Esophagus squamous epithelium (tissue), 5 donors: ENCODE data around the gene ANKS1B. TPM values are rescaled to one million over a fixed set of nuclear protein-coding genes. Genes with fewer than 3 reads are reported as not detected.
A peak's percentile ranks its signal among the peaks of the same experiment; 100 is the strongest.

ENCODE experiments used
- DNase-seq: peaks from one replicate; lab custom pipeline; 2025; lab: John Stamatoyannopoulos, UW
- H3K27ac ChIP-seq, 4 donors: fragments of 200-600 bp; sonication (generic); one replicate each; pipeline ENCODE4 v1.5.1; 2016 to 2019; ENCODE audit warnings: mild to moderate bottlenecking in 1 of 4
- H3K27me3 ChIP-seq, 4 donors: fragments of 200-600 bp; sonication (generic); 1 replicate in 3 of 4; 2 replicates in 1 of 4; pipeline versions ENCODE4 v1.5.1 to v1.6.0; 2017 to 2021; ENCODE audit warnings: antibody characterized with exemption in 1 of 4
- H3K36me3 ChIP-seq, 3 donors: fragments of 200-600 bp; sonication (generic); one replicate each; pipeline ENCODE4 v1.5.1; 2016 to 2019
- H3K4me1 ChIP-seq, 3 donors: fragments of 200-600 bp; sonication (generic); one replicate each; pipeline ENCODE4 v1.5.1; 2017 to 2019
- H3K4me3 ChIP-seq, 4 donors: fragments of 200-600 bp; sonication (generic); 1 replicate in 3 of 4; 2 replicates in 1 of 4; pipeline ENCODE4 v1.5.1; 2016 to 2019; ENCODE audit warnings: mild to moderate bottlenecking in 2 of 4, moderate library complexity in 1 of 4
- H3K9me3 ChIP-seq, 3 donors: fragments of 200-600 bp; sonication (generic); one replicate each; pipeline ENCODE4 v1.5.1; 2016 to 2019
- CTCF ChIP-seq, 6 experiments: fragments of 450-650 bp in 4 of 6; fragments of 200-600 bp in 2 of 6; sonication (generic) in 2 of 6; IDR thresholded peaks; one replicate each; pipeline ENCODE4 v1.5.1; 2016 to 2019; ENCODE audit warnings: antibody characterized with exemption in 6 of 6, mild to moderate bottlenecking in 4 of 6, moderate library complexity in 4 of 6
- POLR2A ChIP-seq, 4 donors: fragments of 450-650 bp; IDR thresholded peaks; one replicate each; pipeline ENCODE4 v1.6.1; 2017; ENCODE audit warnings: antibody characterized with exemption in 4 of 4, mild to moderate bottlenecking in 4 of 4, moderate library complexity in 3 of 4
- WGBS, 2 donors: methylation state at CpG; one replicate each; pipeline ENCODE4 v1.1.5; 2018; 5-methylcytosine and 5-hydroxymethylcytosine counted together
- intact Hi-C: fragments of 100-400 bp; cut with DNase I; formaldehyde crosslinking; loops from one replicate; pipeline ENCODE4 v1.15.0; 2022
- total RNA-seq, 4 donors: library from RNA; depleted of rRNA; stranded (reverse); fragments of >200 nt; gene quantifications; one replicate each; pipeline ENCODE4 v1.1.0, GENCODE V29; 2016
- donor health status: DM: yes; HTN: yes; CAD: no.

The ANKS1B gene
- total RNA-seq, 4 donors from 2014 or later, result 1.6 to 15.8 (median 8.1) TPM

- no peak for TF ChIP-seq CTCF (IDR thresholded peaks at IDR 0.05)
- no peak for TF ChIP-seq POLR2A (IDR thresholded peaks at IDR 0.05)
- no peaks in the 10 kb centered on the region for H3K36me3 ChIP-seq
Observed at GRCh38 chr12:99137124-99137855, 847.4 kb downstream of the ANKS1B start.

GRCh38 chr12:99136516-99136915 is 848.2 kb downstream of the ANKS1B start:
- intact Hi-C loops, result no loop called here

More at GRCh38 chr12:99137124-99137855, 847.4 kb downstream of the ANKS1B start:
- Histone ChIP-seq H3K4me1 (no peaks in the 10 kb centered on the region), H3K27ac (no peak overlapping the region), H3K27me3 (no peaks in the 10 kb centered on the region), H3K9me3 (no peaks in the 10 kb centered on the region), H3K4me3 (no peak overlapping the region)
- no peak for DNase-seq
- 57 to 63% methylated on average over 8 of the region's 8 CpGs for WGBS, 2 donors
- intact Hi-C loops, result no loop called here

GRCh38 chr12:99135376-99135775 is 849.4 kb downstream of the ANKS1B start:
- Histone ChIP-seq H3K4me3 (no peak overlapping the region), H3K9me3 (no peaks in the 10 kb centered on the region), H3K4me1 (no peaks in the 10 kb centered on the region), H3K27me3 (no peaks in the 10 kb centered on the region), H3K27ac (no peak overlapping the region), H3K36me3 (no peaks in the 10 kb centered on the region)
- intact Hi-C loops, result no loop called here
- 49 to 50% methylated on average over 4 of the region's 4 CpGs for WGBS, 2 donors
- TF ChIP-seq POLR2A (IDR thresholded peaks at IDR 0.05), result no peak
- TF ChIP-seq CTCF (IDR thresholded peaks at IDR 0.05), result no peak
- DNase-seq, result no peak

More at GRCh38 chr12:99136516-99136915, 848.2 kb downstream of the ANKS1B start:
- Histone ChIP-seq H3K27me3 (no peaks in the 10 kb centered on the region), H3K9me3 (no peaks in the 10 kb centered on the region), H3K27ac (no peak overlapping the region), H3K4me3 (no peak overlapping the region), H3K36me3 (no peaks in the 10 kb centered on the region), H3K4me1 (no peaks in the 10 kb centered on the region)
- no peak for DNase-seq
- TF ChIP-seq POLR2A (IDR thresholded peaks at IDR 0.05) (no peak), CTCF (IDR thresholded peaks at IDR 0.05) (no peak)

- Histone ChIP-seq H3K27me3 (no peaks in the 10 kb centered on the region), H3K27ac (no peak overlapping the region), H3K4me3 (no peak overlapping the region), H3K9me3 (no peaks in the 10 kb centered on the region), H3K4me1 (no peaks in the 10 kb centered on the region), H3K36me3 (no peaks in the 10 kb centered on the region)
- WGBS, 2 donors, result 76 to 79% methylated on average over 2 of the region's 2 CpGs
- DNase-seq, result no peak
- no peak for TF ChIP-seq POLR2A (IDR thresholded peaks at IDR 0.05)
- TF ChIP-seq CTCF (IDR thresholded peaks at IDR 0.05), result no peak
- intact Hi-C loops, result no loop called here
Observed at GRCh38 chr12:99133401-99133800, 851.3 kb downstream of the ANKS1B start.

- TF ChIP-seq POLR2A (IDR thresholded peaks at IDR 0.05), result no peak
- TF ChIP-seq CTCF (IDR thresholded peaks at IDR 0.05), result no peak
- H3K27ac ChIP-seq, result peak overlapping the region in 1 of 4 donors; percentile 13
- H3K4me3 ChIP-seq, result no peak overlapping the region
- no peaks in the 10 kb centered on the region for H3K4me1 ChIP-seq
- WGBS, 2 donors, result 19 to 43% methylated on average over 6 to 7 of the region's 7 CpGs
- no peaks in the 10 kb centered on the region for H3K9me3 ChIP-seq
- H3K27me3 ChIP-seq, result no peaks in the 10 kb centered on the region
- intact Hi-C loops, result no loop called here
- no peaks in the 10 kb centered on the region for H3K36me3 ChIP-seq
- no peak for DNase-seq
Observed at GRCh38 chr12:99131751-99132199, 853.0 kb downstream of the ANKS1B start.
